K562 (cell line): ENCODE results near the gene PIK3CG. TPM values are rescaled to one million over a fixed set of nuclear protein-coding genes. Genes with fewer than 3 reads are reported as not detected.
A peak's percentile ranks its signal among the peaks of the same experiment; 100 is the strongest.

Experiments used
- ATF7 ChIP-seq: fragments of 450-650 bp; IDR thresholded peaks from 2 replicates; pipeline ENCODE4 v1.7.1; 2014; ENCODE audit warnings: mild to moderate bottlenecking, moderate library complexity
- CBX8 ChIP-seq: fragments of 200-600 bp; sonication (generic); IDR thresholded peaks from 2 replicates; pipeline ENCODE4 v1.6.1; 2012; ENCODE audit warnings: borderline replicate concordance, mixed run types, low read depth, mild to moderate bottlenecking, moderate library complexity, mixed read lengths, low read length, control low read depth, inconsistent platforms; ENCODE audit not compliant: poor library complexity, severe bottlenecking; ENCODE audit errors: extremely low read depth
- DACH1 ChIP-seq: fragments of 450-650 bp; IDR thresholded peaks from 2 replicates; pipeline ENCODE4 v1.6.1; 2018; ENCODE audit not compliant: partially characterized antibody
- HDAC2 ChIP-seq: fragments of 450-650 bp; IDR thresholded peaks from 2 replicates; pipeline ENCODE4 v1.6.1; 2016; ENCODE audit warnings: mild to moderate bottlenecking
- JUN ChIP-seq, 2 experiments: sonication (generic) in 1 of 2; formaldehyde crosslinking in 1 of 2; IDR thresholded peaks; 2 replicates each; pipeline versions ENCODE4 v1.6.1 to v1.8.0; 2012 to 2022; ENCODE audit warnings: borderline replicate concordance in 2 of 2, mild to moderate bottlenecking in 2 of 2, improper control_type of control experiment in 1 of 2, low read depth in 1 of 2, low read length in 1 of 2, missing genetic modification reagents in 1 of 2
- KDM1A ChIP-seq, 2 experiments: fragments of 450-650 bp; IDR thresholded peaks; 2 replicates each; pipeline ENCODE4 v1.6.1; 2016; ENCODE audit warnings: mild to moderate bottlenecking in 2 of 2
- KHSRP ChIP-seq: fragments of 450-650 bp; IDR thresholded peaks from 2 replicates; pipeline ENCODE4 v1.6.1; 2017
- L3MBTL2 ChIP-seq: fragments of 450-650 bp; IDR thresholded peaks from 2 replicates; pipeline ENCODE4 v1.6.1; 2016; ENCODE audit warnings: mild to moderate bottlenecking, moderate library complexity
- MAZ ChIP-seq, 2 experiments: fragments of 450-650 bp in 1 of 2; sonication (generic) in 1 of 2; formaldehyde crosslinking; IDR thresholded peaks in 1 of 2; conservative IDR thresholded peaks in 1 of 2; 2 replicates each; pipeline versions ENCODE4 v1.4.0 to v1.5.0; 2020; ENCODE audit warnings: mild to moderate bottlenecking in 1 of 2, missing genetic modification reagents in 1 of 2
- MTA1 ChIP-seq: fragments of 450-650 bp; IDR thresholded peaks from 2 replicates; pipeline ENCODE4 v1.6.1; 2017; ENCODE audit warnings: borderline replicate concordance
- NRF1 ChIP-seq, 2 experiments: fragments of 450-650 bp; IDR thresholded peaks in 1 of 2; conservative IDR thresholded peaks in 1 of 2; 2 replicates each; pipeline ENCODE4 v1.6.1; 2014; ENCODE audit warnings: mild to moderate bottlenecking in 2 of 2
- SMAD4 ChIP-seq: fragments of 250-450 bp; sonication (Bioruptor Pico); conservative IDR thresholded peaks from 2 replicates; pipeline ENCODE4 v1.8.0; 2021; ENCODE audit warnings: inconsistent platforms, mild to moderate bottlenecking, moderate library complexity
- TEAD1 ChIP-seq, 2 experiments: fragments of 450-650 bp in 1 of 2; sonication (generic) in 1 of 2; formaldehyde crosslinking; IDR thresholded peaks; 2 replicates each; pipeline versions ENCODE4 v1.4.0 to v1.8.0; 2020 to 2022; ENCODE audit warnings: mild to moderate bottlenecking in 2 of 2, missing genetic modification reagents in 1 of 2
- ZFX ChIP-seq: sonication (generic); formaldehyde crosslinking; IDR thresholded peaks from 2 replicates; pipeline ENCODE4 v1.8.0; 2022; ENCODE audit warnings: mild to moderate bottlenecking, missing genetic modification reagents, moderate library complexity
- ZNF232 ChIP-seq: sonication (generic); formaldehyde crosslinking; IDR thresholded peaks from 2 replicates; pipeline ENCODE4 v1.8.0; 2022; ENCODE audit warnings: mild to moderate bottlenecking, missing genetic modification reagents
- ZNF41 ChIP-seq: fragments of 250-450 bp; sonication (Bioruptor Pico); conservative IDR thresholded peaks from 2 replicates; pipeline ENCODE4 v1.4.0; 2020; ENCODE audit warnings: mild to moderate bottlenecking
- ZNF79 ChIP-seq: fragments of 250-450 bp; sonication (Bioruptor Pico); IDR thresholded peaks from 2 replicates; pipeline ENCODE4 v1.4.0; 2020; ENCODE audit warnings: low read depth, mild to moderate bottlenecking, moderate library complexity
- polyA plus RNA-seq, 8 experiments: library from polyadenylated mRNA; depleted of rRNA in 4 of 8; stranded (reverse) in 5 of 8; unstranded in 3 of 8; fragments of >200 nt; fragmentation: Nextera tagmentation in 2 of 8; fragmentation: Illumina TruSeq in 1 of 8; extraction: Ambion mirVana in 2 of 8; extraction: Trizol in 1 of 8; gene quantifications; 2 replicates each; pipeline versions ENCODE4 v1.2.1 to v1.2.3, GENCODE V29; 2011 to 2014; ENCODE audit warnings: inconsistent platforms in 1 of 8, missing spikeins in 1 of 8
- total RNA-seq, 7 experiments: library from RNA; depleted of rRNA in 6 of 7; stranded (reverse); fragments of >200 nt in 6 of 7; fragmentation: Illumina TruSeq in 2 of 7; extraction: Trizol in 2 of 7; gene quantifications; 2 replicates each; pipeline versions ENCODE4 v1.2.1 to v1.2.3, GENCODE V29; 2011 to 2021; ENCODE audit warnings: low replicate concordance in 1 of 7
- TF ChIP-seq, protein P1 (sequence below): fragments of 450-650 bp; formaldehyde crosslinking; conservative IDR thresholded peaks from 2 replicates; pipeline ENCODE4 v1.4.0; 2022; ENCODE audit warnings: mild to moderate bottlenecking, missing genetic modification characterization
- TF ChIP-seq, protein P2 (sequence below), 2 experiments: fragments of 450-650 bp; IDR thresholded peaks; 2 replicates each; pipeline ENCODE4 v1.6.1; 2018; ENCODE audit warnings: mild to moderate bottlenecking in 2 of 2, low read depth in 1 of 2; ENCODE audit not compliant: partially characterized antibody in 2 of 2
- TF ChIP-seq, protein P3 (sequence below): fragments of 450-650 bp; IDR thresholded peaks from 2 replicates; pipeline ENCODE4 v1.7.1; 2018; ENCODE audit warnings: mild to moderate bottlenecking, low read depth; ENCODE audit not compliant: partially characterized antibody

PIK3CG gene
- total and polyA plus RNA-seq, 9 of the 15 experiments (the other 6 are each of a cell fraction or from before 2014, with no cell fraction given): 5.3 to 42.5 (median 29.0) TPM

DNA sequence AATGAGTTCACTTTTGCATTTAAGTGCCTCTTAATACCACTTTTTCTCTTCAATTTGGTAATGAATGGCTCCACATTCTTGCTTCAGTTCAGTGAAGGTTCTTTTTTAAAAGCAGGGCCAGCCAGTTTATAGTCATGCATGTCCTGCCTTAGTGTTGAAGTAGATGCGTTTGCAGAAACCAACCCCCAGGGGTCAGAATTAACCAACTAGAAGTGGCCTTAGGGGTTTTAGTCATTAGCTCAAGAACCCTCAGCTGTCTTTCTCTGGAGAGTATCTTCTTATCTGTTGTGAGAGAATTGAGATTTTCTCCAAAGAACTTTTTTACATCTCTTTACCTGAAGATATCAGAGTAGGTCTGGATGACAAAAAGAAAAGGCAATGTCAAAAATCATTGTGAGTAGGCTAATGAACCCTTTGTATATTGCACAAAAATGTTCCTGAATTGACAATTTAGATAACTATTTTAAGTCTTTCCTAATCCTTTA lies 82.2 kb downstream of the PIK3CG start (continued):
- TF ChIP-seq JUN (IDR thresholded peaks at IDR 0.05; ENCODE audit: borderline replicate concordance, low read depth, low read length) (peak; percentile 15; the same call in 1 of the 2 replicates), JUN (CRISPR knock-in tag; IDR thresholded peaks at IDR 0.05; ENCODE audit: borderline replicate concordance) (no peak), ZNF232 (CRISPR knock-in tag) (no peak), ZNF79 (0 out of 2 replicates have a peak, but pooled peaks have one; percentile 24), TEAD1 (CRISPR knock-in tag; IDR thresholded peaks at IDR 0.05) (peak in 1 of 2 experiments; percentile 30; a peak in 1 of 4 replicates), MAZ (CRISPR knock-in tag; conservative IDR thresholded peaks at IDR 0.05 in 1 of 2, IDR thresholded peaks at IDR 0.05 in 1 of 2) (peak; percentile 40 to 44; a peak in 1 of 4 replicates), HDAC2 (0 out of 2 replicates have a peak, but pooled peaks have one; percentile 34), CBX8 (no peak), KHSRP (no peak), L3MBTL2 (0 out of 2 replicates have a peak, but pooled peaks have one; percentile 26), ATF7 (peak; percentile 37; the same call in 1 of the 2 replicates), ZFX (CRISPR knock-in tag) (no peak), DACH1 (peak; percentile 65), KDM1A (IDR thresholded peaks at IDR 0.05) (peak in 1 of 2 experiments; percentile 30; a peak in 1 of 4 replicates), NRF1 (conservative IDR thresholded peaks at IDR 0.05 in 1 of 2, IDR thresholded peaks at IDR 0.05 in 1 of 2) (no peak), MTA1 (no peak), ZNF41 (peak; percentile 45; the same call in 1 of the 2 replicates), SMAD4 (peak; percentile 38; the same call in 1 of the 2 replicates)
- TF ChIP-seq, protein P1, sequence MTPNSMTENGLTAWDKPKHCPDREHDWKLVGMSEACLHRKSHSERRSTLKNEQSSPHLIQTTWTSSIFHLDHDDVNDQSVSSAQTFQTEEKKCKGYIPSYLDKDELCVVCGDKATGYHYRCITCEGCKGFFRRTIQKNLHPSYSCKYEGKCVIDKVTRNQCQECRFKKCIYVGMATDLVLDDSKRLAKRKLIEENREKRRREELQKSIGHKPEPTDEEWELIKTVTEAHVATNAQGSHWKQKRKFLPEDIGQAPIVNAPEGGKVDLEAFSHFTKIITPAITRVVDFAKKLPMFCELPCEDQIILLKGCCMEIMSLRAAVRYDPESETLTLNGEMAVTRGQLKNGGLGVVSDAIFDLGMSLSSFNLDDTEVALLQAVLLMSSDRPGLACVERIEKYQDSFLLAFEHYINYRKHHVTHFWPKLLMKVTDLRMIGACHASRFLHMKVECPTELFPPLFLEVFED (CRISPR knock-in tag): 0 out of 2 replicates have a peak, but pooled peaks have one; percentile 45
- TF ChIP-seq, protein P2, sequence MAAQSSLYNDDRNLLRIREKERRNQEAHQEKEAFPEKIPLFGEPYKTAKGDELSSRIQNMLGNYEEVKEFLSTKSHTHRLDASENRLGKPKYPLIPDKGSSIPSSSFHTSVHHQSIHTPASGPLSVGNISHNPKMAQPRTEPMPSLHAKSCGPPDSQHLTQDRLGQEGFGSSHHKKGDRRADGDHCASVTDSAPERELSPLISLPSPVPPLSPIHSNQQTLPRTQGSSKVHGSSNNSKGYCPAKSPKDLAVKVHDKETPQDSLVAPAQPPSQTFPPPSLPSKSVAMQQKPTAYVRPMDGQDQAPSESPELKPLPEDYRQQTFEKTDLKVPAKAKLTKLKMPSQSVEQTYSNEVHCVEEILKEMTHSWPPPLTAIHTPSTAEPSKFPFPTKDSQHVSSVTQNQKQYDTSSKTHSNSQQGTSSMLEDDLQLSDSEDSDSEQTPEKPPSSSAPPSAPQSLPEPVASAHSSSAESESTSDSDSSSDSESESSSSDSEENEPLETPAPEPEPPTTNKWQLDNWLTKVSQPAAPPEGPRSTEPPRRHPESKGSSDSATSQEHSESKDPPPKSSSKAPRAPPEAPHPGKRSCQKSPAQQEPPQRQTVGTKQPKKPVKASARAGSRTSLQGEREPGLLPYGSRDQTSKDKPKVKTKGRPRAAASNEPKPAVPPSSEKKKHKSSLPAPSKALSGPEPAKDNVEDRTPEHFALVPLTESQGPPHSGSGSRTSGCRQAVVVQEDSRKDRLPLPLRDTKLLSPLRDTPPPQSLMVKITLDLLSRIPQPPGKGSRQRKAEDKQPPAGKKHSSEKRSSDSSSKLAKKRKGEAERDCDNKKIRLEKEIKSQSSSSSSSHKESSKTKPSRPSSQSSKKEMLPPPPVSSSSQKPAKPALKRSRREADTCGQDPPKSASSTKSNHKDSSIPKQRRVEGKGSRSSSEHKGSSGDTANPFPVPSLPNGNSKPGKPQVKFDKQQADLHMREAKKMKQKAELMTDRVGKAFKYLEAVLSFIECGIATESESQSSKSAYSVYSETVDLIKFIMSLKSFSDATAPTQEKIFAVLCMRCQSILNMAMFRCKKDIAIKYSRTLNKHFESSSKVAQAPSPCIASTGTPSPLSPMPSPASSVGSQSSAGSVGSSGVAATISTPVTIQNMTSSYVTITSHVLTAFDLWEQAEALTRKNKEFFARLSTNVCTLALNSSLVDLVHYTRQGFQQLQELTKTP (IDR thresholded peaks at IDR 0.05; ENCODE audit: low read depth in 1 of 2, partially characterized antibody in 2 of 2): peak in 1 of 2 experiments; percentile 54
- TF ChIP-seq, protein P3, sequence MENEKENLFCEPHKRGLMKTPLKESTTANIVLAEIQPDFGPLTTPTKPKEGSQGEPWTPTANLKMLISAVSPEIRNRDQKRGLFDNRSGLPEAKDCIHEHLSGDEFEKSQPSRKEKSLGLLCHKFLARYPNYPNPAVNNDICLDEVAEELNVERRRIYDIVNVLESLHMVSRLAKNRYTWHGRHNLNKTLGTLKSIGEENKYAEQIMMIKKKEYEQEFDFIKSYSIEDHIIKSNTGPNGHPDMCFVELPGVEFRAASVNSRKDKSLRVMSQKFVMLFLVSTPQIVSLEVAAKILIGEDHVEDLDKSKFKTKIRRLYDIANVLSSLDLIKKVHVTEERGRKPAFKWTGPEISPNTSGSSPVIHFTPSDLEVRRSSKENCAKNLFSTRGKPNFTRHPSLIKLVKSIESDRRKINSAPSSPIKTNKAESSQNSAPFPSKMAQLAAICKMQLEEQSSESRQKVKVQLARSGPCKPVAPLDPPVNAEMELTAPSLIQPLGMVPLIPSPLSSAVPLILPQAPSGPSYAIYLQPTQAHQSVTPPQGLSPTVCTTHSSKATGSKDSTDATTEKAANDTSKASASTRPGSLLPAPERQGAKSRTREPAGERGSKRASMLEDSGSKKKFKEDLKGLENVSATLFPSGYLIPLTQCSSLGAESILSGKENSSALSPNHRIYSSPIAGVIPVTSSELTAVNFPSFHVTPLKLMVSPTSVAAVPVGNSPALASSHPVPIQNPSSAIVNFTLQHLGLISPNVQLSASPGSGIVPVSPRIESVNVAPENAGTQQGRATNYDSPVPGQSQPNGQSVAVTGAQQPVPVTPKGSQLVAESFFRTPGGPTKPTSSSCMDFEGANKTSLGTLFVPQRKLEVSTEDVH: peak; percentile 67
